IMR-90 (cell line): ENCODE results near the gene PPAT. TPM values are rescaled to one million over a fixed set of nuclear protein-coding genes. Genes with fewer than 3 reads are reported as not detected.

Experiments used
- ATAC-seq: fragments of 200-7000 bp; cut with Tn5 transposase; 2 replicates; pipeline ENCODE4 v1.9.1; 2020; ENCODE audit warnings: low read depth, mild to moderate bottlenecking, moderate library complexity
- BruUV-seq: library from RNA; stranded (reverse); fragments of 400-500 nt; replicated peaks from 2 replicates; lab custom pipeline; 2021; lab: Mats Ljungman, UMichigan
- CTCF ChIA-PET: fragments of 300-600 bp; formaldehyde crosslinking; extraction: SDS; loops from one replicate; lab custom pipeline; 2021; ENCODE audit warnings: antibody characterized with exemption; lab: Yijun Ruan, JAX
- POLR2A ChIA-PET: fragments of 300-600 bp; sonication (Branson Sonifier 250); formaldehyde crosslinking; loops from one replicate; lab custom pipeline; 2022; ENCODE audit warnings: antibody characterized with exemption; ENCODE audit not compliant: unreplicated experiment; lab: Charles Lee
- DNase-seq: peaks from one replicate; pipeline ENCODE4 v3.0.0; 2013
- H2AFZ ChIP-seq: replicated peaks from 2 replicates; pipeline ENCODE3; 2013; ENCODE audit warnings: low read length, mild to moderate bottlenecking; ENCODE audit not compliant: poor library complexity
- H2AK5ac ChIP-seq: 2 replicates; pipeline ENCODE4 v1.6.1; 2013; ENCODE audit warnings: low read depth, low read length, inconsistent platforms
- H2AK9ac ChIP-seq: replicated peaks from 2 replicates; pipeline ENCODE3; 2013; ENCODE audit warnings: mild to moderate bottlenecking, low read depth, low read length, moderate library complexity; ENCODE audit not compliant: poor library complexity
- H2BK120ac ChIP-seq: 2 replicates; pipeline ENCODE4 v1.6.1; 2013; ENCODE audit warnings: low read depth, low read length, inconsistent platforms
- H2BK15ac ChIP-seq: 3 replicates; pipeline ENCODE4 v1.6.1; 2013; ENCODE audit warnings: low read depth, low read length, inconsistent platforms
- H2BK20ac ChIP-seq: 2 replicates; pipeline ENCODE4 v1.6.1; 2013; ENCODE audit warnings: low read depth, mild to moderate bottlenecking, inconsistent platforms, low read length, moderate library complexity
- H2BK5ac ChIP-seq: 2 replicates; pipeline ENCODE4 v1.6.1; 2013; ENCODE audit warnings: mild to moderate bottlenecking, low read depth, low read length, inconsistent platforms; ENCODE audit not compliant: poor library complexity, severe bottlenecking
- H3K14ac ChIP-seq: replicated peaks from 2 replicates; pipeline ENCODE4 v1.6.1; 2013; ENCODE audit warnings: low read depth, low read length, inconsistent platforms
- H3K18ac ChIP-seq: 2 replicates; pipeline ENCODE4 v1.6.1; 2013; ENCODE audit warnings: low read depth, low read length, control low read depth
- H3K23ac ChIP-seq: 2 replicates; pipeline ENCODE4 v1.6.1; 2013; ENCODE audit warnings: low read depth, low read length, inconsistent platforms
- H3K27ac ChIP-seq: 2 replicates; pipeline ENCODE4 v1.5.1; 2013; ENCODE audit warnings: mild to moderate bottlenecking, control low read depth, low read length; ENCODE audit not compliant: insufficient read depth
- H3K27me3 ChIP-seq: 2 replicates; pipeline ENCODE4 v1.6.1; 2013; ENCODE audit warnings: low read length; ENCODE audit not compliant: control insufficient read depth, insufficient read depth
- H3K36me3 ChIP-seq: 2 replicates; pipeline ENCODE4 v1.6.1; 2013; ENCODE audit warnings: low read length, mixed read lengths; ENCODE audit not compliant: control insufficient read depth, insufficient read depth
- H3K4ac ChIP-seq: 2 replicates; pipeline ENCODE4 v1.6.1; 2013; ENCODE audit warnings: low read depth, low read length, inconsistent platforms
- H3K4me1 ChIP-seq: 2 replicates; pipeline ENCODE4 v1.6.1; 2013; ENCODE audit warnings: low read length, mixed read lengths; ENCODE audit not compliant: control insufficient read depth, insufficient read depth
- H3K4me2 ChIP-seq: 2 replicates; pipeline ENCODE4 v1.6.1; 2013; ENCODE audit warnings: low read depth, mild to moderate bottlenecking, control low read depth, low read length, moderate library complexity
- H3K4me3 ChIP-seq: 2 replicates; pipeline ENCODE4 v1.5.1; 2013; ENCODE audit warnings: low read depth, mild to moderate bottlenecking, control low read depth, low read length, moderate library complexity; ENCODE audit not compliant: insufficient read depth
- H3K56ac ChIP-seq: 2 replicates; pipeline ENCODE4 v1.6.1; 2013; ENCODE audit warnings: low read length, inconsistent platforms; ENCODE audit not compliant: insufficient read depth; ENCODE audit errors: extremely low read depth
- H3K79me1 ChIP-seq, 2 experiments: 2 replicates each; pipeline ENCODE4 v1.6.1; 2013; ENCODE audit warnings: low read length in 2 of 2, inconsistent platforms in 1 of 2, low read depth in 1 of 2
- H3K9ac ChIP-seq: 2 replicates; pipeline ENCODE4 v1.6.1; 2013; ENCODE audit warnings: low read depth, low read length, control low read depth
- H3K9me1 ChIP-seq: 2 replicates; pipeline ENCODE4 v1.6.1; 2013; ENCODE audit warnings: low read length, inconsistent platforms; ENCODE audit not compliant: insufficient read depth
- H3K9me3 ChIP-seq: 2 replicates; pipeline ENCODE4 v1.6.1; 2013; ENCODE audit warnings: low read length; ENCODE audit not compliant: control insufficient read depth, insufficient read depth
- H4K20me1 ChIP-seq: 2 replicates; pipeline ENCODE4 v1.6.1; 2013; ENCODE audit warnings: low read length, inconsistent platforms; ENCODE audit not compliant: insufficient read depth
- H4K5ac ChIP-seq: 2 replicates; pipeline ENCODE4 v1.6.1; 2013; ENCODE audit warnings: mild to moderate bottlenecking, low read depth, low read length, control low read depth
- H4K8ac ChIP-seq, 2 experiments: 2 replicates each; pipeline ENCODE4 v1.6.1; 2013; ENCODE audit warnings: low read depth in 2 of 2, low read length in 2 of 2, control low read depth in 1 of 2, inconsistent platforms in 1 of 2
- H4K91ac ChIP-seq: 2 replicates; pipeline ENCODE4 v1.6.1; 2013; ENCODE audit warnings: low read depth, low read length, inconsistent platforms; ENCODE audit not compliant: insufficient read depth
- BHLHE40 ChIP-seq: fragments of 150-350 bp; IDR thresholded peaks from 2 replicates; pipeline ENCODE4 v1.6.1; 2016; ENCODE audit warnings: mild to moderate bottlenecking, low read depth, low read length
- MAFK ChIP-seq: IDR thresholded peaks from 2 replicates; pipeline ENCODE4 v1.6.1; 2012; ENCODE audit warnings: low read depth, low read length, improper control_type of control experiment
- MAZ ChIP-seq: IDR thresholded peaks from 2 replicates; pipeline ENCODE4 v1.6.1; 2012; ENCODE audit warnings: low read depth, mild to moderate bottlenecking, low read length, improper control_type of control experiment, moderate library complexity, borderline replicate concordance
- MXI1 ChIP-seq: IDR thresholded peaks from 2 replicates; pipeline ENCODE4 v1.6.1; 2012; ENCODE audit warnings: low read depth, mild to moderate bottlenecking, low read length, moderate library complexity, borderline replicate concordance
- NFE2L2 ChIP-seq: fragments of 150-350 bp; IDR thresholded peaks from 2 replicates; pipeline ENCODE4 v1.6.1; 2016; ENCODE audit warnings: low read depth, mild to moderate bottlenecking, low read length
- POLR2A ChIP-seq: IDR thresholded peaks from 2 replicates; pipeline ENCODE4 v1.6.1; 2012; ENCODE audit warnings: mild to moderate bottlenecking, low read depth, low read length
- RAD21 ChIP-seq: IDR thresholded peaks from 2 replicates; pipeline ENCODE4 v1.6.1; 2012; ENCODE audit warnings: low read length, improper control_type of control experiment
- RCOR1 ChIP-seq: IDR thresholded peaks from 2 replicates; pipeline ENCODE4 v1.6.1; 2012; ENCODE audit warnings: mild to moderate bottlenecking, low read length, improper control_type of control experiment; ENCODE audit not compliant: insufficient replicate concordance
- RFX5 ChIP-seq: IDR thresholded peaks from 2 replicates; pipeline ENCODE4 v1.8.0; 2012; ENCODE audit warnings: low read depth, mild to moderate bottlenecking, low read length, moderate library complexity
- WGBS, 2 experiments: methylation state at CpG; one replicate each; pipeline versions ENCODE4 v1.1.5 to v1.1.7; 2013; ENCODE audit warnings: missing lambda C conversion rate in 2 of 2; ENCODE audit not compliant: insufficient read length in 1 of 2; ENCODE audit errors: extremely low coverage in 2 of 2; 5-methylcytosine and 5-hydroxymethylcytosine counted together
- dilution Hi-C: fragments of 300-500 bp; cut with HindIII; formaldehyde crosslinking; loops from one replicate; pipeline ENCODE4 v1.14.3; 2018; ENCODE audit warnings: low sequenced_read_pairs; ENCODE audit not compliant: unreplicated experiment
- in situ Hi-C: fragments of 300-500 bp; cut with MboI; formaldehyde crosslinking; loops from 3 replicates; pipeline ENCODE4 v1.14.3; 2019; ENCODE audit warnings: low sequenced_read_pairs, inconsistent platforms, mixed read lengths
- intact Hi-C: fragments of 100-400 bp; cut with micrococcal nuclease; formaldehyde crosslinking; loops from 2 replicates; pipeline ENCODE4 v1.10.0; 2022
- polyA plus RNA-seq, 3 experiments: library from polyadenylated mRNA; depleted of rRNA; stranded (reverse); fragments of >200 nt; gene quantifications; 2 replicates each; pipeline ENCODE4 v1.2.3, GENCODE V29; 2012; ENCODE audit warnings: low replicate concordance in 1 of 3
- total RNA-seq: library from RNA; depleted of rRNA; stranded (reverse); fragments of >200 nt; gene quantifications from 2 replicates; pipeline ENCODE4 v1.2.3, GENCODE V29; 2012
- TF ChIP-seq, protein P1 (sequence below): fragments of 150-350 bp; IDR thresholded peaks from 2 replicates; pipeline ENCODE4 v1.6.1; 2016; ENCODE audit warnings: low read depth, mild to moderate bottlenecking, low read length, moderate library complexity, borderline replicate concordance

The PPAT gene
- total and polyA plus RNA-seq, 2 of the 4 experiments (the other 2 are of a cell fraction) = 7.0 to 21.1 TPM

DNA sequence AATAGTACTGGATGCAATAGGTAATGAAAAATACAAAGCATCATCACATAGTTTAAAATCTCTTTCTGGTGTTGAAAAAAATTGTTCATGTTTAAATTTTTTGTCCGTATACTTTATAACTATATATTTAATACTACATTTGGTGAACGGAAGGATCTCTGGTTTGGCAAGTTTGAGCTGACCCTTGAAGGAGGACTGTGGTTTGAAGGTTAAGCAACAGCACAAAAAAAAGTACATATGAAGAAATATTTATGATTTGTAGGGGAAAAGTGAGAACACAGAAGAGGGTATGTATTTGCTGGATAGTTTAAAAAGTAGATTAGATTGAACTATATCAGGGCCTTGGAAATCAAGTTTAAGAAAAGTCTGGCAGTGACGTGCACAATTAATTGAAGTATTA lies 45.3 kb upstream of the PPAT start (continued):
- TF ChIP-seq RFX5 (no peak), BHLHE40 (no peak), MAZ (no peak), MXI1 (no peak), POLR2A (no peak), MAFK (no peak), RAD21 (no peak)

DNA sequence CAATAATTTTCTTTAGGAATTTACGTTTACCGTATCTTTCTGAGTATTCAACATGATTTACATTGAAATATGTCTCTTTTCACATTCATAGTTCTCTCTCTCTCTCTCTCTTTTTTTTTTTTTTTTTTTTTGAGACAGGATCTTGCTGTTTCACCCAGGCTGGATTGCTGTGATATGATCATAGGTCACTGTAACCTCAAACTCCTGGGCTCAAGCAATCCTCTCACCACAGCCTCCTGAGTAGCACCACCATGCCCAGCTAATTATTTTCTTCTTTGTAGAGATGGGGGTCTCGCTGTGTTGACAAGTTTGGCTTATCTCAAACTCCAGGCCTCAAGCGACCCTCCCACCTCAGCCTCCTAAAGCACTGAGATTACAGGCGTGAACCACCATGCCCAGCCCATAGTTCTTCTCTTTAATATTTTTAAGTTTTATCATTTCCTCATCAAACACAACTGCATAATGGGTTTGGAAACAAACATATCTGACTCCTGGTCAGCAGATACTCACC lies 41.8 kb upstream of the PPAT start:
- WGBS, 2 experiments = no CpG with 5 or more reads among the region's 5 CpGs

More for the DNA sequence above, 41.8 kb upstream of the PPAT start:
- Histone ChIP-seq H3K9me1 (no peaks in the 10 kb centered on the region), H4K8ac (no peak overlapping the region), H4K91ac (no peak overlapping the region), H3K56ac (no peak overlapping the region), H3K18ac (no peak overlapping the region), H2BK120ac (no peak overlapping the region), H2BK5ac (no peak overlapping the region), H3K9me3 (no peaks in the 10 kb centered on the region), H2BK20ac (no peak overlapping the region), H3K4ac (no peak overlapping the region), H4K5ac (no peak overlapping the region), H3K9ac (no peak overlapping the region), H2BK15ac (no peak overlapping the region), H3K4me2 (no peak overlapping the region), H2AK9ac (no peak overlapping the region), H3K27ac (no peak overlapping the region), H3K36me3 (peaks cover 32% of the 10 kb centered on the region), H3K27me3 (no peaks in the 10 kb centered on the region), H3K79me1 (peaks cover 7 to 9% of the 10 kb centered on the region in 2 experiments; a peak in 3 of 4 replicates), H3K14ac (no peak overlapping the region), H2AFZ (no peak overlapping the region), H4K20me1 (no peaks in the 10 kb centered on the region), H3K4me1 (no peaks in the 10 kb centered on the region), H2AK5ac (no peak overlapping the region), H3K23ac (no peak overlapping the region), H3K4me3 (no peak overlapping the region)
- dilution Hi-C loops (no loop called here), in situ Hi-C loops (no loop called here), intact Hi-C loops (no loop called here)
- TF ChIP-seq RAD21 = no peak
- no peak for TF ChIP-seq NFE2L2
- TF ChIP-seq RCOR1 = no peak
- TF ChIP-seq BHLHE40 = no peak
- no peak for TF ChIP-seq MAFK
- TF ChIP-seq, protein P1, sequence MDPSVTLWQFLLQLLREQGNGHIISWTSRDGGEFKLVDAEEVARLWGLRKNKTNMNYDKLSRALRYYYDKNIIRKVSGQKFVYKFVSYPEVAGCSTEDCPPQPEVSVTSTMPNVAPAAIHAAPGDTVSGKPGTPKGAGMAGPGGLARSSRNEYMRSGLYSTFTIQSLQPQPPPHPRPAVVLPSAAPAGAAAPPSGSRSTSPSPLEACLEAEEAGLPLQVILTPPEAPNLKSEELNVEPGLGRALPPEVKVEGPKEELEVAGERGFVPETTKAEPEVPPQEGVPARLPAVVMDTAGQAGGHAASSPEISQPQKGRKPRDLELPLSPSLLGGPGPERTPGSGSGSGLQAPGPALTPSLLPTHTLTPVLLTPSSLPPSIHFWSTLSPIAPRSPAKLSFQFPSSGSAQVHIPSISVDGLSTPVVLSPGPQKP = no peak
- DNase-seq (no peak), ATAC-seq (no peak)
- ChIA-PET CTCF (interaction anchor here (0.7 kb wide), 1 partner anchor 12 kb away, joined by 3 read pairs; no protein-coding TSS in a partner anchor), POLR2A (no interaction called here)
- no TSS peak for BruUV-seq
